Posterior vena cava (tissue), 2 donors: ENCODE measurements around the gene OSMR. TPM values are rescaled to one million over a fixed set of nuclear protein-coding genes. Genes with fewer than 3 reads are reported as not detected.

Experiments used
- DNase-seq: peaks from one replicate; pipeline ENCODE4 v3.0.0-alpha.2; 2020; ENCODE audit warnings: low spot score
- intact Hi-C, 2 donors: fragments of 100-400 bp; cut with DNase I; formaldehyde crosslinking; loops; one replicate each; pipeline versions ENCODE4 v1.14.1 to v1.14.2; 2022 to 2023
- total RNA-seq, 2 donors: library from RNA; stranded (reverse); fragmentation: NEBNext Ultra II Directional; extraction: Animal tissue kit (Norgen Biotek cat#: 25700); gene quantifications; one replicate each; pipeline ENCODE4 v1.2.1, GENCODE V29; 2021
- donor health status: DM: yes; HTN: yes; CAD: no.
- donor health status: DM: yes; HTN: yes; CAD: no.

Gene OSMR
- total RNA-seq, 2 donors from 2014 or later, result 111 to 149 TPM

DNA sequence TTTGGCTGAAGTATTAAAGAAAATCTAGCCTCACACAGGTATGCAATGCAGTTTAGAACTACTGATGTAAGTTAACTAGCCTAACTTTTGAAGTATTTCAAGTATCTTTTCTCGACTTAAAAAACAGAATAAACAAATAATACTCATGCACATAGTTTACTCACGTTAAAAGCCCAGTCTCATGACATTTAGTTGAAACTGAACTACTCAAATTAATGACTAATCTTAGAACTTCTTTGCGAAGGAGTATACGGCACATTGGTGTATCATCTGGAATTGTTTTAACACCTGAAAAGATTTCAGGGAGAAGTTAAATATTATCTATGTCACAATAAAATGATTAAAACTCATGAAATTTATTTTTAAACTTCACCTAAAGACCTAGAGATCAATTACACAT lies 98.5 kb downstream of the OSMR start:
- DNase-seq, result no peak
- intact Hi-C loops, result no loop called here

DNA sequence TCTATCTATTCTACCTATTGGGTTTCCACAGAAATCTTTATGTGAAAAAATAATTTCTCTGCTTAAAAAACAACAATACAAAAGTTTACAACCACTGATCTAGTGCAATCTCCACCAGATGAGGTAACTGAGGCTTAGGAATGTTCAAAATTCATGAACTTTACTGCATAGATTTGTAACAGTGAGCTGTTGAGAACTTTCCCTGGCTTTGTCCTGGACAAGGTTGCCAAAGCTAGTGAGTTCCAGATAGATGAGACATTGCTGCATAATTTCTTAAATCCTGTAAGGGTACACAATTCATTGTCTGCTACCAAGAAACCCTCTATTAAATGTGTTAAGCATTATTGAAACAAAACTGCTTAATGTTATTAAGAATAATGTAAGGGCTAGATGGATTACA lies 102.7 kb downstream of the OSMR start:
- intact Hi-C loops, result no loop called here
- DNase-seq, result no peak

DNA sequence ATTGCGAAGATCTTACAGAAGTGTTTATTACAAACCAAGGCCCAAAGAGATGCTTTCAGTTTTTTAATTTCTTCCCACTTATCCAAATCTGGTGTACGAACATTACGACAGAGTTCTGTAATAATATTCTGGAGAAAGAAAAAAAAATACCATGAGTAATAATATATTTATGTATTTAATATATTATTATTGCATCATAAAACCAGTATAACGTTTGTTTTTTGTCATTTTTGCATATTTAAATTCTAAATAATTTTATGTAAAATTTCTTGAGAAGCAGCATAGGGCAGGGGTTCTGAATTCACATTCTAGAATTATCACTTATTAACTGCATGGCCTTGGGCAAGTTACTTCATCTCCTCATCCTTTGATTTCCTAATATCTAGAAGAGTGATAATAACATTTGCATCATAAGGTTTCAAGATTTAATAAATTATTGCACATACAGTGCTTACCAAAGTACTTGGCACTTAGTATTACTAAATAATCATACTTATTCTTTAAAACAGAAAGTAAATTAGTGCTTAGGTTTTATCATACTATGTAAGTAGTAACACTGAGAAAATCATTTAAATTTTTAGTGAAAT lies 107.7 kb downstream of the OSMR start:
- intact Hi-C loops, result no loop called here
- no peak for DNase-seq

DNA sequence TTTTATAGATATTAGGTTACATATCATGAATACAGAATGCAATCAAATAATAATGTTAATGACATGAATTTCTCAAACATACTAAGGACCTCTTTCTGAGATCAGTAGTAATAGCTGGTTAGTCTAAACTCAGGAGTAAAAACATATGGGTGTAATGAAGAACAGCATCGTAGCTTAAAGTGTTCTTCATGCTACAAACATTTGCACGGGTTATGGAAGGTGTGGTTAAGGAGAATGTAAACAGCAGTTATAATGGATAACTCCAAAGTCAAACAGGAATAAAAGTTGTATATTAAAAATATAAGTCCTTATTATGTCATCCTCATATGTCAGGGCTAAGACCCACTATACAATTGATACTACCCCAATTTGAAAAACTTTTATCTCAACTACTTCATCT lies 115.9 kb downstream of the OSMR start:
- intact Hi-C loops, result no loop called here

DNA sequence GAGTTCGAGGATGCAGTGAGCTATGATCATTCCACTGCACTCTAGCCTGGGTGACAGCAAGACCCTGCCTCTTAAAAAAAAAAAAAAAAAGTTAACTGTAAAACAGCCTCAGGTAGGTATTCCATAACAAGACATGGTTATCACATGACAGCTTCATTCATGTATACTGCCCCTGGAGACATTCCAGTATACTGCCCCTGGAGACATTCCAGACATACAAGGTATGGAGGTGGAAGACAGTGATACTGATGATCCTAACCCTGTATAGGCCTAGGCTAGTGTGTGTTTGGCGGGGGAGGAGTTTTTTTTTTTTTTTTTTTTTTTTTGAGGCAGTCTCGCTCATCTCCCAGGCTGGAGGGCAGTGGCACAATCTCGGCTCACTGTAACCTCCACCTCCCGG lies 122.9 kb downstream of the OSMR start:
- intact Hi-C loops, result no loop called here
- no peak for DNase-seq

More for the DNA sequence above, 115.9 kb downstream of the OSMR start:
- no peak for DNase-seq

DNA sequence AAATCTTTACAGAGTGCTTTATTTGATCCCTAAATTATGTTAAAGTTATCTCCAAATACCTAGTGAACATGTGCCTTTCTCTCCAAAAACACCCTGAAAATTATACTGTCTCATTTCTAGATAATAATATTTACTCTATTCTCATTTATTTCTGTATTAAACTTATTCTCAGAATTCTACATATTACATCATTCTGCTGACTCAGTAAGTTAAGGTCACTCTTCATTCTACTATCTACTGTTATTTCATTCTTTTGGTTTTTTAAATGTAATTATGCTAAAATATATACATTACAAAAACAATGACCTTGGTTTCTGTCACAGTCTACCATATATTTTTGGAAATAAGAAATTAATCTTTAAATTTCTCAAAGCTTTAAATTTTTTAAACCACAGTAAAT lies 132.2 kb downstream of the OSMR start:
- intact Hi-C loops, result no loop called here

DNA sequence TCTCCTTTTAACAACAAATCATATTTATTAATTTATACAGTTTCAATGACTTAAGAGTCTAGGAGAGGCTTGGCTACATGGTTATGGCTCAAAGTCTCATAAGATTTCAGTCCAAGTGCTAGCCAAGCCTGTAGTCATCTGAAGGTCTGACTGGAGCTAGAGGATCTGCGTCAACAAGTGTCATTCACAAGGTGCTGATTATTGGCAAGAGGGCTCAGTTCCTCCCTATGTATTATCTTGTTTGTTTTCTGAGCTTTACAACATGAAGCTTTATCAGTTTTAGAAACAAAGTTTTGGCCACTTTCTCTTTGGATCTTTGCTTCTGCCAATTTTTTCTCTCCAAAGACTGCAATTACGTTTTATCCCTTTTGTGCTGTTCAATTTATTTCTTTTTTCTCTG lies 133.7 kb downstream of the OSMR start:
- intact Hi-C loops, result no loop called here
- DNase-seq, result no peak

More for the DNA sequence above, 132.2 kb downstream of the OSMR start:
- DNase-seq, result no peak

Other genes with a start within 250 kb of the OSMR start
- 10 to 100 TPM; 37.0 to 50.1 TPM for gene RICTOR, start 228.4 kb downstream of the OSMR start, total RNA-seq